GM10248 (cell line): ENCODE measurements around the gene BAHCC1.

Source experiments
- CTCF ChIA-PET: fragments of 300-600 bp; sonication (Branson Sonifier 250); formaldehyde crosslinking; extraction: SDS; loops from one replicate; lab custom pipeline; 2021; ENCODE audit warnings: antibody characterized with exemption; lab: Yijun Ruan, JAX
- POLR2A ChIA-PET: fragments of 350-650 bp; sonication (Branson Sonifier 250); formaldehyde crosslinking; extraction: SDS; loops from one replicate; lab custom pipeline; 2020; ENCODE audit warnings: antibody characterized with exemption; lab: Yijun Ruan, JAX
- DNase-seq: peaks from one replicate; pipeline ENCODE4 v3.0.0; 2012; ENCODE audit errors: extremely low spot score
- TF ChIP-seq, protein P1 (sequence below): IDR thresholded peaks from 2 replicates; pipeline ENCODE4 v1.5.1; 2012; ENCODE audit warnings: mild to moderate bottlenecking, low read depth; ENCODE audit errors: extremely low read depth, missing control alignments, control extremely low read depth

Gene BAHCC1

DNA sequence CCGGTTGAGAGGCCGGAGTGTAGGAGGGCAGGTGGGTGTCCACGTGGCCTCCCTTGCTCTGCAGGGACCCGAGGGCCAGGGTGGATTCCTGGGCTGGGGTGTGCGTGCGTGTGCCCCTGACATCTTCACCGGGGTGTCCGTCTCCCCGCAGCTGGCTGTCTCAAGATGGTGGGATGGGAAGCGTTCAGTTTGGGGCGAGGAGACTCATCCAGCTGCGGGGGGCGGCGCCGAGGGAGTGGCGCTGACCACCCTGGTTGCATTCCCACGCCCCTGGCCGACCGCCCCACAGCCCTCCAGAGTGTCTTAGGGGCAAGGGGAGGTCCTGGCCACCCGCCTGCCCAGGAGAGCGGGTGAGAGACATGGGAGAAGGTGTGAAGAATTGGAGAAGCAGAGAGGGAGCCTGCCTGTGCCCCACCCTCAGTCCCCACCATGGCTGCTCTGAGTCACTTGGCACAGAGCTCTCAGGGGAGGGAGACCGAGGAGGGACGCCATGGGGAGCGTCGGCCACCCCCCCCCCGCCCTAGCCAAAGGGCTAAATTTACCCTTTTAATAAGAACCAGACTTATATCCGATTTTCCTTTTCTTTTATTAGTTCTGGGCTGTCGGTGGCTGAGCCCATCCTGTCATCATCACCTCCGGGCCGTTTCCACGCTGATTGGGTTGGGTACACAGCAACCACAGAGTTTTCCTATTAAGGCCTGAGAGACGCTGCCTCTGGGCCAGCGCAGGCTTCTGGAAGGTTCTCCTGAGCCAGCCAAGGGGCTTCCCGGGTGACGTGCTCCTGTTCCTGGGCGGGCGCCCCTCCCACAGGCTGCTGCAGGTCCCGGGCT lies 22.0 kb downstream of the BAHCC1 start:
- ChIA-PET POLR2A (interaction anchor here (0.6 kb wide), 1 partner anchor 181 kb away, joined by 3 read pairs; no protein-coding TSS in a partner anchor), CTCF (no interaction called here)
- TF ChIP-seq, protein P1, sequence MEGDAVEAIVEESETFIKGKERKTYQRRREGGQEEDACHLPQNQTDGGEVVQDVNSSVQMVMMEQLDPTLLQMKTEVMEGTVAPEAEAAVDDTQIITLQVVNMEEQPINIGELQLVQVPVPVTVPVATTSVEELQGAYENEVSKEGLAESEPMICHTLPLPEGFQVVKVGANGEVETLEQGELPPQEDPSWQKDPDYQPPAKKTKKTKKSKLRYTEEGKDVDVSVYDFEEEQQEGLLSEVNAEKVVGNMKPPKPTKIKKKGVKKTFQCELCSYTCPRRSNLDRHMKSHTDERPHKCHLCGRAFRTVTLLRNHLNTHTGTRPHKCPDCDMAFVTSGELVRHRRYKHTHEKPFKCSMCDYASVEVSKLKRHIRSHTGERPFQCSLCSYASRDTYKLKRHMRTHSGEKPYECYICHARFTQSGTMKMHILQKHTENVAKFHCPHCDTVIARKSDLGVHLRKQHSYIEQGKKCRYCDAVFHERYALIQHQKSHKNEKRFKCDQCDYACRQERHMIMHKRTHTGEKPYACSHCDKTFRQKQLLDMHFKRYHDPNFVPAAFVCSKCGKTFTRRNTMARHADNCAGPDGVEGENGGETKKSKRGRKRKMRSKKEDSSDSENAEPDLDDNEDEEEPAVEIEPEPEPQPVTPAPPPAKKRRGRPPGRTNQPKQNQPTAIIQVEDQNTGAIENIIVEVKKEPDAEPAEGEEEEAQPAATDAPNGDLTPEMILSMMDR = no peak
- DNase-seq = no peak

- ChIA-PET POLR2A (interaction anchor here (0.6 kb wide), 1 partner anchor 180 kb away, joined by 3 read pairs; no protein-coding TSS in a partner anchor), CTCF (no interaction called here)
- TF ChIP-seq, protein P1 = no peak
- no peak for DNase-seq
Measured at GRCh38 chr17:81417879-81418709, 22.8 kb downstream of the BAHCC1 start.

DNA sequence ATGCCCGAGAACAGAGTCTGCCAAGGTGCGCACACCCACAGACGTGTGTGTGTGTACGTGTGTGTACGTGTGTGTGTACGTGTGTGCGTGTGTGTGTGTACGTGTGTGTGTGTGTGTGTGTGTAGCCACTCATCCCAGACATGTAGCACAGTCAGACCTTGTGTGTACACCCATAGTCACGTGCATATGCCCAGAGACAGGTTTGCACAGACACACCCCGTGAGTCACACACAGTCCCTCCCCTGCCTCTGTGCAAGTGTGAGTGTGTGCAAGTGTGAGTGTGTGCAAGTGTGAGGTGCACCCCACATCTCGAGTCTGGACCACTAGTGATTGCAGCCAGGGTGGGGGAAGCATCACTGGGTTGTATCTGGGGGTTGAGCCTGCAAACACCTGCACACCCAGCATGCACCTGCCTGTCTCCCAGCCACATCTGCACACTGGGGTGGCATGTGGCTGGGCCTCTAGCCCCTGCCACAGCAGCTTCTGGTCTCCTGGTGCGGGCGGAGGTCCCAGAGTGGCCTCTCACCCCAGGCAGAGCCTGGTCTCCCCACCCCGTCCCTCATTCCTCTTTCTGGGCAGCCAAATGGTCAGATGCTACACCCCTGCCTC lies 23.6 kb downstream of the BAHCC1 start:
- CTCF ChIA-PET = no interaction called here
- TF ChIP-seq, protein P1 = no peak
- DNase-seq = no peak
- POLR2A ChIA-PET = no interaction called here

- CTCF ChIA-PET = no interaction called here
- TF ChIP-seq, protein P1 = no peak
- POLR2A ChIA-PET = interaction anchor here (0.5 kb wide), 1 partner anchor 10 kb away, joined by 3 read pairs; no protein-coding TSS in a partner anchor
- DNase-seq = no peak
Measured at GRCh38 chr17:81419319-81419885, 24.1 kb downstream of the BAHCC1 start.

- DNase-seq = no peak
- TF ChIP-seq, protein P1 = no peak
- CTCF ChIA-PET = no interaction called here
- POLR2A ChIA-PET = interaction anchor here (0.5 kb wide), 1 partner anchor 10 kb away, joined by 3 read pairs; no protein-coding TSS in a partner anchor
Measured at GRCh38 chr17:81419886-81420768, 24.9 kb downstream of the BAHCC1 start.
